ENCODE data around the gene C22orf39.

Gene C22orf39

DNA sequence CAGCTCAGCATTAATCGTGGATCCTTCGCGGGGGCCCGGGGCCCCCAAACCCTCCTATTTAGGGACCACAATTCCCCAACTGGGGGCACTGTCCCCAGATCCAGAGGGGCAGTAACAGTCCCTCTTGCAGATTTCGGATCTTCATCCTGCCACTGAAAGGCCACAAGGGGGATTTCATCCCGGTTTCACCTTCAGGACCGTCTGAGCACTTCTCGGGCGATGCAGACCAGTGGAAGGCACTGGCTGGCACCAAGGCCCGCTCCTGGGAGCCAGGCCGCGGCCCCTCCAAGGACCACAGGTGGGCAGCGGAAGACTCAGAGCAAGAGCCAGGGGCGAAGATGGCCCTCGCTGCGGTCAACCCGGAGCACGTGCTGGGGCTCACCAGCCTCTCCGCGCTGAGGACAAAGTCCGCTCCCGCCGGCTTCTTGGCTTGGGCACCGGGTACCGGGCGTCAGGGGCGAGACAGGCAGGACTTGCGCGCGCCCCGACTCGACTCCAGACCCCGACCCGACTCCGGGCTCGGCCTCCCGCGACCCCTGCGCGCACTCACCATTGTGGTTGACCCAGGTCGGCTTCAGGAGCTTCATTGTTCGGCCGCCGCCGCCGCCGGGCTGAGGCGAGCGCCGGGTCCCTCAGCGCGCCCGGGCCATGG is 16.5 kb downstream of the C22orf39 start:
- DNase-seq (ENCODE audit: low spot score): peak; percentile 36

DNA sequence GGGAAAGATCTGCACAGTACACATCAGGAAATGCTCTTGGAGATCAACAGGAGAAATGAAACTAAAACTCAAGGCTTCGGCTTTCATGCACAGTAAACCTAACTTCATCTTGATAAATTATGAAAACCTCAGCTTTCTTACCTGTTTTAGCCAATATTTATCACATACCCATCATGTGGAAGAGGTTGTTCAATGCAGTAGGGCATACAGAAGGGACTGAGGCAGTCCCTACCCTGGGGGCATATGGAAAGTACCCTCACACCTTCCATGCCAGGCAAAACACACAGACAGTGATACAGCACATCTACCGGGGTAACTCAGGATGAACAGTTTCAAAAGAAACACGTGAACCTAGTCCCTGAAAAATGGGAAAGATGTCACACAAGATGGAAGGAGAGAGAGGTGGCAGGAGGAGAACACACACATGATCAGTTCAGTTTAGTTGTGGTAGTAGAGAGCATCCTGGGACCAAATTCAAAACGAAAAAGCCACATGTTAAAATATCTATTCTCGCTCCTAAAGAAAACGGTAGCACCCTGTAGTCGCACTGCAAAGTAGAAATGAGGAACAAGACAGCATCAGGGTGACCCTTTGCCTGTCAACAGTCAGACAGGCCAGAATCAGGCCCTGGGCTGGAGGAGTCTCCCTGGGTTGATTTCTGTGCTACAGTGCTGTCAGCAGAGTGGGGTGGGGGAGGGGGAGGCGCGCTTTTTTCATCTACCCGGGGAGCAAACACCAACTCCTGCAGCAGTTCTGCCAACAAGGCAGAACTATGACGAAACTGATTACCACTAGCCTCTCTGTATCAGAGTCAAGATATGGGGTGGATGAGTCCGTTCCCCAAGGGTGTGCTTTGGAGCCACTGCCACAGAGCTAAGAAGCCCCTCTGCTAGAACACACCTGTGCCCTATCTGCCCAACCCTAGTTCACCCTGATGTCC is 17.3 kb downstream of the C22orf39 start:
- peak; percentile 70 for DNase-seq (ENCODE audit: low spot score)

DNA sequence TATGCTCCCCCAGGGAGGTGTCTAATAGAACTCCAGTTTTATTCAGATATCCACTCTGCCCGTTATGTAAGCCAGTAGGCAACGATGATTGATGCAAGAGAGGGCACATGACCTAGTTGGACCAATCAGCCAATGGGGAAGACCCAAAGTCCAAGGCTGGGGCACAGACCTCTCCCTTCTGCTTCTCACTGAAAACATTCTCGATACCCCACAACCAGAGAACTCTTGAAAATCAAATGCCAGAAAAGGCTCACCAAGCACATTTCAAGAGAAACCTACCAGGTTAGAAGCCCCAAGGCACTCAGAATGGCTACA is 23.4 kb downstream of the C22orf39 start:
- no peak for DNase-seq (ENCODE audit: low spot score)

DNA sequence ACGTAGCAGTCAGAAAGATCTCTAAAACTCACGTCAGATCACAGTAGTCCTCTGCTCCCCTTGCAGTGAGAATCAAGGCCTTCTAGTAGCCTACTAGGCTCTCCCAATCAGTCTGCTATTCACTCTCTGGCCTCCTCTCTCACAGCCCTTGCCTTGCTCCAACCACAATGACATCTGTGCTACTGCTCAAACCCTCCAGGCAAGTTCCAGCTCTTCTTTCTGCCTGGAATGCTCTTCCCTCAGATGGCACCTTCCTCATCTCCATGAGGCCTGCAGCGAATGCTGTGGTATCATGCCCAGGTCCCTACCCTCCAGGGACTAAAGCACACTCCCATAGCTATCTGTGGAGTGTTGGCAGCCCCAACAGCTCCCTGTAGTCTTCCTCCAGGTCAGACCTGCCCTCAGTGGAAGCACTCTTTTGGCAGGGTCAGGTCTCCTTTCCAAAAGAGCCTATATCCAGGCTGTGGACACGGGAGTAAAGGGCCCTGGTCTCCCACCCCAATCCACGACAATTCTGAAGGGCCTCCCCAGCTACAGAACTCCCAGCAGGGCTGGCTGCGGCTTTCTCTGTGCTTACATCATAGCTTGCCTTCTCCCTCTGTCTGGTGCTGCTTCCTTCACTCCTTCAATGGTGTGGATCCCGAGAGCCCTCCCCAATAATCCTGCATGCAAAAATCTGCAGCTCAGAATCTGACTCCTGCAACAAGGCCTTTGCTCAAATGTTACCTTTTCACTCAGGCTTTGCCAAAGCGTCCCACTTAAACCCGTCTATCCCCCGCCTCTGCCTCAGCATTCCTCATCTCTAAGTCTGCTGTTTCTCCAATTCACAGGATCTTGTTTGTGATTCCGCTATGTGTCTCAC is 24.8 kb downstream of the C22orf39 start:
- DNase-seq (ENCODE audit: low spot score): no peak

DNA sequence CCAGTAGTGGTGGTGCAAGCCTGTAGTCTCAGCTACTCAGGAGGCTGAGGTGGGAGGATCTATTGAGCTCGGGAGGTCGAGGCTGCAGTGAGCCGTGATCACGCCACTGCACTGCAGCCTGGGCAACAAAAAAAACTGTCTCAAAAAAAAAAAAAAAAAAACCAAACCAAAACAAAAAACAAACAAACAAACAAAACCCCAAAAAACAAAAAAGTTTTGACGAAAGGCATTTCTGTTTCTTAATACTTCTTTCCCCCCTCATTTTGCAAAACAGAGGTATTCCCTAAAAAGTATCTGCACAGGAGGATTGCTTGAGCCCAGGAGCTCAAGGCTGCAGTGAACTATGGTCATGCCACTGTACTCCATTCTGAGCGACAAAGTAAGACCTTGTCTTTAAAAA is 27.2 kb downstream of the C22orf39 start:
- DNase-seq (ENCODE audit: low spot score): no peak

DNA sequence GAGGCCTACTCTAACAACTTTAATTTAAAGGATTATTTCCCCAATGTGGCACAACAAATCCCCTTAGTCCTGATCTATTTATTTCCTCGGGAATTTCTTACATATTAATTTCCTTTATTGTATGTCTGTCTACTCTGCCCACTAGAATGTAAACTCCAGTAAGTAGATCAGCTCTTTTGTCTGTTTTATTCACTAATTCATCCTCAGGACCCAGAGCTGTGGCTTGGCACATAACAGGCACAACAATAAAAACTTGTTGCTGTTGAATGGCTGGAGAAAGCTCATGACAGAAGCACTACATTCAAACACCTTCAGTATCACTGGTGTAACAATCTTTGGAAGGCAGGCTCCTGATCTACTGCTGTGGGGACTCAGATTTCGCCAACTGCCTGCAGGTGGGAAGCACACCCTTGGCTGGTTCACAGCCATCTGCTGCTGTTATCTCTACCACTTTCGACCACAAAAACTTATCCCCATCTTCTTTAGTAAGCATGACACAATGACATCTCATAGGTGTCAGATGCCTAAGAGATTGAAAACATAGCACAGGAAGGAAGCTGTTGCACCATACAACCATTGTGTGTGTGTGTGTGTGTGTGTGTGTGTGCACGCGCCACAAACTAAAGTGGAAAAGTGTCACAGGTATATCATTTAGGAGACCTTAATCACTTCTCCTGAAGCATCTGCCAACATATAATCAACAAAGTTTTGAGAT is 27.9 kb downstream of the C22orf39 start:
- DNase-seq (ENCODE audit: low spot score): no peak

DNA sequence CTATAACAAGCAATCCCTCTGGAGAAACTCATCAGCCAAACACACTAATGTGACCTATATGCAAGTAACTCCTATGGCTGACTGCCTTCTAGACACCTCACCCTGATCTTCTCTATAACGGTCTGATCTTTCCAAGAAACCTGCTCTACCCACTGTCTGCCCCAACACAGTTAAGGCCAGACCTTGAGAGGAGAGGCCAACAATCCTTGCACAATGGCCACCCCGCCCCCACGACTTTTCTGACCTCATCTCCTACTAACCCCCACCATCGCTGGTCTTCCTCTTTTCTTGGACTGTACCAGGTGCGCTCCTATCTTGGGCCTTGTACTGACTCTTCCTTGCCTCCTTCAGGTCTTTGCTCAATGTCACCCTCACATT is 28.4 kb downstream of the C22orf39 start:
- no peak for DNase-seq (ENCODE audit: low spot score)

DNA sequence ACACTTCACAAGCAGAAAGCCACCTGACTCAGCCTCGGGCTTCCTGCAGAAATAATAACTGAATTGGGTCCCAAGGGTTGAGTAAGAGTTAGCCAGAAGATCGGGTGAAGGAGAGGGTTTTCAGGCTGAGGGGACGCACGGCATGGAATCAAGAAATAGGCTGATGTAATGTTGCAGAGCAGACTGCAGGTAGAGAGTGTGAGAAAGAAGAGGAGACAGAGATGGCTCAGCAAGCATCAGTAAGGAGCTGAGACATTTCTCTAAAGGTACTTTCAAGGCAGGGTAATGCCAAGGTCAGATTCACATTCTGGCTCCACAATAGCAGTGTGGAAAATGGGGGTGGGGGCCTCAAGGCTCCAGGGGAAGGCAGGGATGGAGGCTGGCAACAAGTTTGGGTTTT is 34.6 kb downstream of the C22orf39 start:
- DNase-seq (ENCODE audit: low spot score): no peak

DNA sequence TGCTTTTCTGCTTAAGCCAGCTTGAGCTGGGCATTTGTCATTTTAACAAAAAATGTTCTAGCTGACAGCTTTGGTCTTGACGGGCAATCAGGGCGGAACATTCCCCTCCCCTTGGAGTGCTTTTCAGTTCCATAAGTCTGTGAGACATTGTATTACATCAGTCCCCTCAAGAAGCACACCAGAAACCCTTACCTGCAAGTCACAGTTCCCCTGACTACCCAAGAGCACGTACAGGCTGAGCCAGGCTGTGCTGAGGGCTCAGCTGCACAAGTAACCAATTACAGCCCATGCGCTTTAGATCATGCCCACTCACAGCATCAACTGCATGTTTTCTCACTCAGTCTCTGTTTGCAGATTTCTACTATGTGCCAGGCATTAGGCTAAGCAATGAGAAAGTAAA is 35.0 kb downstream of the C22orf39 start:
- no peak for DNase-seq (ENCODE audit: low spot score)

DNA sequence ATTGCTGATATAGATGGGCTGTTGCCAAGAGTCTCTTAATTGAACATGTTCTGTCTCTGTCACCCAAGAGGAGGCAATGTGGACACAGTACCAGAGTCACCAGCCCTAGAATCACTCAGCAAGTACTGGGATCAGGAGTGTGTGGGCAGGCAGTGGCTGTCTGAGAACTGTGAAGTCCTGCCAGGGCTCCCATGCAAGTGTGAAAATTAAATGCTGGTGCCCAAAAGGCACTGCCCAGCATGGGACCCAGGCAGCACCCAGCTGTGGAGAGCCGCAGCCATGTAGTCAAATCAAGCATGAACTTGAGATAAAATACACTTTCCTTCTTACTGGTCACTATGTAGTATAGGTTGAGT is 35.8 kb downstream of the C22orf39 start:
- no peak for DNase-seq (ENCODE audit: low spot score)

DNA sequence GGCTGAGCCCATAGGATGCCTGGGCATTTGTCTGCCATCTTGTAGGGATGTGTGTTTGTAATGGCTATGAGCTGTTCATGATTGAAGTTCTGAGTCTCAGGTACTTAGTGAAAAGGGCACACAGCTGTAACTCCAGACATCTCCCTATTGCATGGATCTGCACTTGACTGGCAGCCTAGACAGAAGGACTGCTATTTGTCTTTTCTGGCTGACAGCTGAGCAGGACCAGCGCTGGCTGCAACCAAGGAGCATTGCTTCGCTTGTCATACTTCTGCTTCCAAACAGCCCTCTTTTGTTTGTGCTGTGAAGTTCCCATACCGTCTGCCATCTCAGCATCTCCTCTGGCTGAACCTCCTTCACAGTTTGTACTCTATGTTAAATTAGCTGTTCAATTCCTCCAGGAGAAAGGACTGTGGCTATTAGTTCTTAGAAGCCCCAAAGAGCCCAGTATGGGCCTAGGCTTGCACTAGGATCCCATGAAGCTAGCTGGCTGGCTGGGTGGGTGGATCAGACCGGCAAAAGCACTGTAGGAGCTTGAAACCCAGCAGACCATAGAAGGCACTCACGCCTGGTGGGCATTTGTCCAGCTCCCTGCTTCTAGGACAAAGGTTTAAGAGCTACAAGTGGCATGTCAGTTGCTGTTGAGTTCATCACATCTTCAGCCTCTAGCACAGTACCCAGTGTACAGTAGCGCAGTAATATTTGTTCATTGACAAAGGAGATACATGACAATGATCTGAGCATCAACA is 36.4 kb downstream of the C22orf39 start:
- DNase-seq (ENCODE audit: low spot score): no peak

DNA sequence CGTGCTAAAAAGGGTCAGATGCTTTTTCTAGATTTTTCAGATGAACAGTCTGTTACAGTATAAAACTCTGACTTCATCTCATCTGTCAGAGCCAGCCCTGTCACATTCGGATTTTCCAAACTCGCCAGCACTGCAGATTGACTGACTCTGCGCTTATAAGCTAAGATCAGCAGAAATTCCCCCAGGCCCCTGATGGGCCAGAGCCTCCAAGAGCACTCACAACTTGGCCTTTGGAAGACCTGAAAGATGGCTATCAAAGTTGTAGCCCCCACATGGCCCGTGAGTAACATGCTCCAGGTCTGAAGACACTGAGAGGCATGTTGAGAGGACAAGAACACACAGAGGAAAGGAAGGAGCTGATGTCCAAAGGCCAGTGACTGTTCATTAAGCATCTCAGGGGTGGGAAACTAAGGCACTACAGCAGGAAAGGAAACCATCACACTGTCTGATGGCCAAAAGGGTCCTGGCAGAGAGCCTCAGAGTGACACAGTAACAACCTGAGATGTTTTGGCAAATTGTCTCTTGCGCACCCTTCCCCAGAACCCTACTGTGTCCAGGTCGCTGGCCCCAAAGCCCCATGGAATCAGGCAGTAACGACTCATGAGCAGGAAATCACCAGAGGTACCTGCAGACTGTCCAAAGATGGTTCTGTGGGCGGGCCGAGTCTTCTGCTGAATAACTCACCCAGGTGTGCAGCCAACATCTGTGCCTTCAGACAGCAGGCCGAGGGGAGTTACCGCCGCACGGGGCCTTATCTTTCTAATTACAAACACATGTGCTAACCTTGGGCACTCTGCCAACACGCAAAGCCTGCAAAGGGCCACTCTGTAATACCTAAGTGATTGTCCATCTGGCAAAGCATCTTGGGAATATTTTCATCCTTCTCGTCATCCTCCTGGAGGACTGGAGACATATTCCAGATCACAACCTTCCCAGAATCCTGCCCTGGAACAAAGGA is 39.6 kb downstream of the C22orf39 start:
- no peak for DNase-seq (ENCODE audit: low spot score)

DNA sequence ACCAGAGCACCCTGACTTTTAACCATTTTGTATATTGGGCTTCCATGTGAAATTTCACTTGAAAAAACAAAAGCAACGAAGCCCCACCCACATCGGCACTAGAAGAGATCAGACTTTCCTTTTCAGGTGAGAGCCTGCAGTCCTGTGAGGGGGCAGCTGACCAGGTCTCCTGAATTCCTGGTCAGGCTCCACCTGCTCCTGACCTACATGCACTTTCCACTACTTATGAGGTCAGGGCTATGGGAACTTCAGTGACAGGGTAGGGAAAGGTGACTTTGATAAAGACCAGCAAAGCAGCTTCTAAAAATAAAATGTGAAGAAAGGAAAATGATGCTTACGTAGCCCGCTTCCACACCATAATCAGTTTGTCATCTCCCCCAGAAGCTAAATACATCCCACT is 40.7 kb downstream of the C22orf39 start:
- DNase-seq (ENCODE audit: low spot score): no peak

DNA sequence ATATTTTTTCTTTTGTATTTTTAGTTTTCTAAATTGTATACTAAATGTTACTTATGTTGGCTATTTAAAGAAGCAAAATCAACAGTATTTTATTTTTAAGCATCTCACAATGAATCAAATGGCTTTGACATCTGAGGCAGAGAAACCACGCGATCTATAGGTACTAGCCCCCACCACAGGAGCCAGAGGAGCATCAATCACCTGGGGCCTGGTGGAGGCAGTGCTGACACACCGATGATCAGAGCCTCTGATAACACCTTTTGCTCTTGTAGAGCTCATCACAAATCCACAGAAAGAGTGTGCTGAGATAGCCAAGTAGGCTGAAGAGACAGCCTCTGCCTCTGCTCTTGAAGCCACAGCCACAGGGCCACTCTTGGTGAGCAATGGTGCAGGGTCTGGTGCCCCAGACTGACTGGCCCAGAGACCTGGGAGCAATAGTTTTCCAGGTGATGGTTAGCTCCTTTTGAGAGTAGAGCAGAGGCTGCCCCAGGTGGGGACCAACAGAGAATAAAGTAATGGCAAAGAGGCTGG is 41.2 kb downstream of the C22orf39 start:
- DNase-seq (ENCODE audit: low spot score): no peak

DNA sequence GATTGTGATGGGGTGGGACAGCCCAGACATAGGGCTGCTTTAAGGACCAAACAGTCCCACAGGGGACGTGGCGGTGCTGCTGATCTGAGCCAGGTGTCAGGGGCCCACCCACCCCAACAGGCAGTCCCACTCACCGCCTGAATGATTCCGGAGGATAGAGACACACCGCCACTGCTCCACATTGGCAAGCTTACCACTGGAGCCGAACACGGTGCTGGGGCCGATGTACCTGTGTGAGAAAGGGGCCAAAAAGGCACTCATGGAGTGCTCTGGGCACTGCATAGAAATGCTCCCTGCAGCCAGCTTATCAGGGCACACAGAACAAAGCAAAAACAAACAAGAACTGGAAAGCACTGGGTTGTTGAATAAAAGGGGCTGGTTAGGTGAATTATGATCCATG is 41.9 kb downstream of the C22orf39 start:
- DNase-seq (ENCODE audit: low spot score): no peak

DNA sequence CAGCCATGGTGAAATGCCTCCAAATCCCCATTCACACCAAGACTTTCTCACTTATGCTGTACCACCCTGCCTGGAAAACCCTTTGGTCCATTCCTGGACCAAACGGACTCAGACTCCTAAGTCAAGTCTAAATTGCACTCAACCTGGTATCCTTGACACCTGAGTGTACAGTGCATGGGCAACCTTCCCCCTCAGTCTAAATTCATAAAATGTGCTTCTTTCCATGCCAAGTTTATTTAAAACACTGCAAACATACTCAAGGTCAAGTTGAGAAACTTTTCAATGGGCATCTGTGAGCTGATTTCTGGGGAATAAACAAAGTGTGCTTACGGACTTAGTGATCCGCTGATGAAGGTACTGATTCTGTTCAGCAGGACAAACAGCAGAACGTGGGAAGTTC is 42.4 kb downstream of the C22orf39 start:
- no peak for DNase-seq (ENCODE audit: low spot score)

DNA sequence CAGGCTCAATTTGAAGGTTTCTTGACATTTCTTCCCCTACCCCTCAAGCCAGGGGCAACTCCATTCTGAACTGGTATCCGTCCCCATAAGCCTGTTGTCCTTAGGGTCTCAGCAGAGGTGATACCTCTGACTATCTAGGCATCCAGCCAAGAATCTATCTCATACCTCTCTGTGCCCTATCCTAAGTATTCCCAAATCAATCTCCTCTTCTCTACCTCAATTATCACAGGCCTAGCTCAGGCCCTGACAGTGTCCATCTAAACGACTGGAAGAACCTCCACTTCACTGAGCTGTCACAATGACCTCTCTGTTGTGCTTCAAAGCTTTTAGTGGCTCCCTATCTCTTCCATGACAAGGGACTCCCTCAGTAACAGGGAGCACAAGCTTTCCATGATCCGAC is 42.8 kb downstream of the C22orf39 start:
- DNase-seq (ENCODE audit: low spot score): no peak

DNA sequence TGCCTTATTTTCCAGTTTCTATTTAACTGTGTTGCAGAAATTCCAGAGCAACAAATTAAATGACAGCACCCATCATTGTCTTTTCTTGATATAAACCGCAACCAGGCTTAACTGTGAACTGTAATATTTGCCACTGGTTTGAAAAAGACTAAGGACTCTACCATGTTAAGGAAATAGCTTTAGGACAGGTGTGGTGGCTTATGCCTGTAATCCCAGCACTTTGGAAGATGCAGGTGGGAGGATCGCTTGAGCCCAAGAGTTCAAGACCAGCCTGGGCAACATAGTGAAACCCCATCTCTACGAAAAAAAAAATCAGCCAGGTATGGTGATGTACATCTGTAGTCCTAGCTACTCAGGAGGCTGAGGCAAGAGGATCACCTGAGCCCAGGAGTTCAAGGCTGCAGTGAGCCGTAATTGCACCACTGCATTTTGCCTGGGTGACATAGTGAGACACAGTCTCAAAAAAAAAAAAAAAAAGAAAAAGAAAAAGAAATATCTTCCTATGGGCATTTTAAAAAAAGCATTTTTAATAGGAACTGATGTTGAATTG is 44.8 kb downstream of the C22orf39 start:
- no peak for DNase-seq (ENCODE audit: low spot score)

DNA sequence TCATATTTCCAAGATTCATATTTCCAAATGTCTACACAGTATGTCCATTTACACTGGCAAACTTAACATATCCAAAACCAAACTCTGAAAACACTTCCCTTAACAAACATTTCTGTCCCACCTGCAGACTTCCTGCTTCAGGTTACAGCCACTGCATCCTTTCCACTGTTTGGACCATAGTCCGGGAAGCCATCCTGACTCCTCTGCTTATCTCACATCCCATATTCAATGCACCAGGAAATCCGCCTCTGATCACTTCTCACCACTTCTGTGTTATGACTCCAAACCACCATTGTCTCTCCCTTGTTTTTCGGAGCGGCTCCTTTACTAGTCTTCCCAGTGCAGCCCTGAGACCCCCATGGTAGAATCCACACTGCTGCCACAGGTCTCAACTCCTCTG is 46.0 kb downstream of the C22orf39 start:
- DNase-seq (ENCODE audit: low spot score): no peak

DNA sequence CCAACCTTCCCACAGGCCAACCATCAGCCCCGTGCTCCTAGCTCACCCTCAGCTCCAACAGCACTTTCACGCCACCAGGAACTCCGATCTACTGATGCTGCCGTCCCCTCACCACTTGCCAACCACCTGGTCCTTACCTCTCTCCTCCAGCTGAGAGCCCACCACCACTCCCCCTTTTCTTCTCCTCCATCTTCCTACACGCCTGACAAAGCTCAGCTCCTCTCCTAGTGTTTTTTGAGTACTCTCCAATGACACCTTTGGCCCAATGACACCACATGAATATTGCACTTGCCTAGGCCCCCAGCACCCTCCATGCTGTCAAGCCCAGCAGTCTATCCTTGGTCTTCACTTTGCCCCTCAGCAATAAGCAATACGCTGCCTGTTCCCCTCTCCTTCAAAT is 46.6 kb downstream of the C22orf39 start:
- no peak for DNase-seq (ENCODE audit: low spot score)

Measured in AG08396 (cell line).